Retinal pigment epithelial cell (primary cell): ENCODE measurements around the gene ABCB9.

Experiments
- DNase-seq: peaks from one replicate; pipeline ENCODE4 v3.0.0-alpha.2; 2010; ENCODE audit warnings: low read depth
- H3K4me3 ChIP-seq: 2 replicates; pipeline ENCODE4 v1.5.1; 2011; ENCODE audit warnings: mild to moderate bottlenecking, low read length, control low read depth, moderate library complexity
- TF ChIP-seq, protein P1 (sequence below): conservative IDR thresholded peaks from 2 replicates; pipeline ENCODE4 v1.5.1; 2011; ENCODE audit warnings: low read depth, low read length, control low read depth, inconsistent platforms

ABCB9 gene

DNA sequence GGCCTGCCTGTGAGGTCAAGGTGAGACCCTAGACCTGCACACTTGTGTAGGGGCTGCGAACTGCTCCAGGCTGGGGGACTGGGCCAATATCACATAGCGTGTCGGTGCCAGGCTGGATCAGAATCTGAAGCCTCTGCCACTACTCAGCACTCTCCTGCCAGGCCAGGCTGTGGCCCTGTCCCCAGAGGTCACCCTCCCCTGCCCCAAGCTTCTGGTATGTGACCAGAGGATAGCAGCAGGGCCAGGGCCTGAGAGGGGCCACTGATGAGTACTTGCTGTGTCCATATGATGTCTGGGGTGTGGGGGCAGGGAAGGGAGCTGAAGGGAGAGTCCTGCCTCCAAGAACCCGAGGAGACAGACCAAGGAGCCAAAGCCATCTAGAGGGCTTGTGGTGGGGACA lies 32.1 kb upstream of the ABCB9 start:
- no peak overlapping the region for H3K4me3 ChIP-seq
- DNase-seq = no peak
- TF ChIP-seq, protein P1, sequence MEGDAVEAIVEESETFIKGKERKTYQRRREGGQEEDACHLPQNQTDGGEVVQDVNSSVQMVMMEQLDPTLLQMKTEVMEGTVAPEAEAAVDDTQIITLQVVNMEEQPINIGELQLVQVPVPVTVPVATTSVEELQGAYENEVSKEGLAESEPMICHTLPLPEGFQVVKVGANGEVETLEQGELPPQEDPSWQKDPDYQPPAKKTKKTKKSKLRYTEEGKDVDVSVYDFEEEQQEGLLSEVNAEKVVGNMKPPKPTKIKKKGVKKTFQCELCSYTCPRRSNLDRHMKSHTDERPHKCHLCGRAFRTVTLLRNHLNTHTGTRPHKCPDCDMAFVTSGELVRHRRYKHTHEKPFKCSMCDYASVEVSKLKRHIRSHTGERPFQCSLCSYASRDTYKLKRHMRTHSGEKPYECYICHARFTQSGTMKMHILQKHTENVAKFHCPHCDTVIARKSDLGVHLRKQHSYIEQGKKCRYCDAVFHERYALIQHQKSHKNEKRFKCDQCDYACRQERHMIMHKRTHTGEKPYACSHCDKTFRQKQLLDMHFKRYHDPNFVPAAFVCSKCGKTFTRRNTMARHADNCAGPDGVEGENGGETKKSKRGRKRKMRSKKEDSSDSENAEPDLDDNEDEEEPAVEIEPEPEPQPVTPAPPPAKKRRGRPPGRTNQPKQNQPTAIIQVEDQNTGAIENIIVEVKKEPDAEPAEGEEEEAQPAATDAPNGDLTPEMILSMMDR = no peak

GRCh38 chr12:122997343-122998250 lies 31.3 kb upstream of the ABCB9 start:
- TF ChIP-seq, protein P1 = no peak
- H3K4me3 ChIP-seq = no peak overlapping the region
- DNase-seq = no peak

DNA sequence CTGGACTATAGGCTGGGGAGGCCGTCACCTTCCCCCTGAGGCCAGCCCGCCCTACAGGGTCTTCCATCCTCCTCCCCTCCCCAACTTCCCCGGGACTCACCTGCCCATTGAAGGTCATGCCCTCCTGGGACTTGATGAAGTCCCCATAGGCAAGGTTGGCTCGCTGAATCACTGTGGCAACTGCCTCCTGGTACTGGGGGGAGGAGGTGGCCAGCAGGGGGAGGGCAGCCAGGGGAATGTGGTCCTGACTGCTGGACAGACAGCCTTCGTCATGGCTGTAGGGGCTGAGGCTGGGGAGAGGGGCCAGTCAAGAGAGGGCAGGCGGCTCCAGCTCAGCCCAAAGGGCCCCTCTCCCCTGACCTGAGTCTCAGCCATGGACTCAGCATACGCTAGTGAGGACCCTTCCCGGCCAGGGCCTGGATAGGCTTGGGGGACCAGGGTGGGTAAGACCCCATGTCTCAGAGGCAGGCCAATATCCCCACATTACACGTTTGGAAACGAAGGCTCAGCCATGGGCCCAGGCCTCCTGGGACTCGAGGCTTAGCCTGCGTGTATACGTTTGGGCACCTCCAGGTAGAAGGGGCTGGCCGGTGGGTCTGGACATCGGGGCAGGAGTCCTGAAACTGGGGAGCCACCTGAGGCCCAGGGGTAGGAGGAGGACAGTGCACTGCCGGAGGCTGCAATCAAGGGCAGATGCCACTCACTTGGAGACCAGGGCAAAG lies 30.5 kb upstream of the ABCB9 start:
- TF ChIP-seq, protein P1 = peak; percentile 5
- DNase-seq = no peak
- no peak overlapping the region for H3K4me3 ChIP-seq

DNA sequence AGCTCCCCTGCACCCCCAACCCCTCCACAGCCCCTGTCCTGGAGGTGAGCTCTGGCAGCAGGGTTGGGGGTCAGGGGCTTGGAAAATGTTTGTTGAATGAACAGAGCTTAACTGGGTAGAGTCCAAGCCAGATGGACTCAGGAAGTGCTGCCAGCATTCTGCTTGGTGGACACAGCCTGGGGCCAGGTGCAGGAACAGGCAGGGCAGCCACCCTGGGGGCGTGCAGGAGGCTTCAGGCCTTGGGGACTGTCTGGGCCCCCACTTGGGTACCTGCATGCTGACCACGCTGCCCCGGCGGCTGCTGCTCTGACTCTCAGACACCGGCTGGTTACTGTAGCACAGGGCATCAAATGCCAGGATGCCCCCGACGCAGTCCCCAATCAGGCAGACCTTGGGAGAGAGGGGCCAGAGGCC lies 29.9 kb upstream of the ABCB9 start:
- TF ChIP-seq, protein P1 = no peak
- no peak for DNase-seq
- H3K4me3 ChIP-seq = no peak overlapping the region

GRCh38 chr12:122995503-122996187 lies 29.4 kb upstream of the ABCB9 start:
- DNase-seq = no peak
- H3K4me3 ChIP-seq = no peak overlapping the region
- TF ChIP-seq, protein P1 = no peak

DNA sequence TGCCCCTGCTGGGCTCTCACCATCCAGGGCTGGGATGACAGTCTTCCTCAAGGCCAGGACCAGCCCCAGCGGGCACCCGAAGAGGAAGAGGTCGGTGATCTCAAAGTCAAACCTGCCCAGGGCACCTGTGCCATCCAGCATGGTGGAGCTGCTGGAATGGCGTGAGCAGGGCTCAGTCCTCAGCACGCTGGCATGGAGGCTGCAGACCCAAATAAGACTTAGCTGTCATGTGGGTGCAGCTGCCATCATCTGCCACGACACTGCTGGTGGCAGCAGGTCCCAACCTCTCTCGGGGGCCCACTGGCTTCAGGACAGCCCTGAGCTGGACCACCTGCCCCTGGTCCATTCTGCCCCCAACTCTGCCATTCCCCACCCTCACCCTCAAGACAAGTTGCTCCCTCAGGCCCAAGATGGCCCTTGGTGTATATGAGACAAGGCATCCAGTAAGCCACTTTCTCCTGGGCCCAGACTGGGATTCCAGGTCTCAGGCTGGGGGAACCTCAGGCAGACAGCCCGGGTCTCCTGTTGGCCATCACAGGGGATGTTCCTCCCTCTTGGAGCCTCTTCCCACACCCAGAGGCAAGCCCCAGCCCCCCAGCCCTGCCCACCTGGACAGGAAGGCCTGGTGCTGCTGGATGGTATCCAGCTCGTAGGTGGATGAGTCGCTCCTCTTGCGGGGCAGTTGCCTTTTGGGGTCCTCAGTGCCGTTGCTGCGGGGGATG lies 28.7 kb upstream of the ABCB9 start:
- TF ChIP-seq, protein P1 = no peak
- DNase-seq = no peak
- H3K4me3 ChIP-seq = no peak overlapping the region
